ENCODE data around the gene ANTXR1. TPM values are rescaled to one million over a fixed set of nuclear protein-coding genes. Genes with fewer than 3 reads are reported as not detected.
"Not testable (repeated sequence)": the region's sequence is repeated elsewhere in the genome, so short reads cannot be mapped to it uniquely, and the experiment has no call there.

ANTXR1 gene
- polyA plus RNA-seq, 1 donor (not counting 4 experiments of a cell fraction or from before 2014, with no cell fraction given) = 20.4 TPM

- Histone ChIP-seq H3K4me2 (ENCODE audit: control insufficient read depth, extremely low read depth, insufficient read depth, low read depth, low read length) (no peak overlapping the region), H3K4me3 (ENCODE audit: control insufficient read depth in 2 of 3, extremely low read depth in 1 of 3, insufficient read depth in 2 of 3, low read depth in 1 of 3, low read length in 3 of 3) (no peak overlapping the region), H3K9ac (ENCODE audit: control insufficient read depth, extremely low read depth, insufficient read depth, low read length) (no peak overlapping the region), H3K79me2 (ENCODE audit: control insufficient read depth, insufficient read depth, low read length) (no peaks in the 10 kb centered on the region), H3K36me3 (ENCODE audit: control insufficient read depth in 2 of 2, extremely low read depth in 1 of 2, insufficient read depth in 2 of 2, low read length in 2 of 2) (no peaks in the 10 kb centered on the region), H4K20me1 (ENCODE audit: control insufficient read depth, extremely low read depth, insufficient read depth, low read length) (no peaks in the 10 kb centered on the region), H3K9me1 (ENCODE audit: control insufficient read depth, extremely low read depth, insufficient read depth, low read length) (no peaks in the 10 kb centered on the region), H3K9me3 (ENCODE audit: control insufficient read depth, low read depth, low read length) (no peaks in the 10 kb centered on the region), H3K27me3 (ENCODE audit: control insufficient read depth, extremely low read depth, insufficient read depth, low read length) (no peaks in the 10 kb centered on the region), H3K27ac (ENCODE audit: control insufficient read depth, insufficient read depth, low read length) (no peak overlapping the region), H2AFZ (ENCODE audit: control insufficient read depth, low read length) (no peak overlapping the region), H3K4me1 (ENCODE audit: control insufficient read depth, extremely low read depth, insufficient read depth, low read length) (no peaks in the 10 kb centered on the region)
- dilution Hi-C loops (cut with MboI; ENCODE audit: extremely low pct_ligation_motif_present, low sequenced_read_pairs) = no loop called here
- no peak for DNase-seq (ENCODE audit: low read depth, low spot score)
- TF ChIP-seq CTCF (optimal IDR thresholded peaks at IDR 0.05 in 1 of 3, IDR thresholded peaks at IDR 0.05 in 1 of 3, conservative IDR thresholded peaks at IDR 0.05 in 1 of 3; ENCODE audit: extremely low read depth in 1 of 3, insufficient read depth in 2 of 3, low read length in 3 of 3) (no peak), EZH2 (IDR thresholded peaks at IDR 0.05; ENCODE audit: low read length) (no peak)
- FAIRE-seq = no peak
Observed at GRCh38 chr2:69227716-69228115, 214.7 kb downstream of the ANTXR1 start.

- H3K27me3 ChIP-seq (ENCODE audit: control insufficient read depth, extremely low read depth, insufficient read depth, low read length); H2AFZ ChIP-seq (ENCODE audit: control insufficient read depth, low read length); H3K4me2 ChIP-seq (ENCODE audit: control insufficient read depth, extremely low read depth, insufficient read depth, low read depth, low read length); H3K36me3 ChIP-seq (ENCODE audit: control insufficient read depth in 2 of 2, extremely low read depth in 1 of 2, insufficient read depth in 2 of 2, low read length in 2 of 2); DNase-seq (ENCODE audit: low read depth, low spot score); H4K20me1 ChIP-seq (ENCODE audit: control insufficient read depth, extremely low read depth, insufficient read depth, low read length); H3K9ac ChIP-seq (ENCODE audit: control insufficient read depth, extremely low read depth, insufficient read depth, low read length); FAIRE-seq; H3K4me3 ChIP-seq (ENCODE audit: control insufficient read depth in 2 of 3, extremely low read depth in 1 of 3, insufficient read depth in 2 of 3, low read depth in 1 of 3, low read length in 3 of 3); H3K9me1 ChIP-seq (ENCODE audit: control insufficient read depth, extremely low read depth, insufficient read depth, low read length); H3K27ac ChIP-seq (ENCODE audit: control insufficient read depth, insufficient read depth, low read length); H3K9me3 ChIP-seq (ENCODE audit: control insufficient read depth, low read depth, low read length); H3K79me2 ChIP-seq (ENCODE audit: control insufficient read depth, insufficient read depth, low read length); H3K4me1 ChIP-seq (ENCODE audit: control insufficient read depth, extremely low read depth, insufficient read depth, low read length); dilution Hi-C loops (cut with MboI; ENCODE audit: extremely low pct_ligation_motif_present, low sequenced_read_pairs): not testable (repeated sequence)
Observed at GRCh38 chr2:69230946-69231345, 218.0 kb downstream of the ANTXR1 start.

- no peaks in the 10 kb centered on the region for H3K9me1 ChIP-seq (ENCODE audit: control insufficient read depth, extremely low read depth, insufficient read depth, low read length)
- no peaks in the 10 kb centered on the region for H3K36me3 ChIP-seq (ENCODE audit: control insufficient read depth in 2 of 2, extremely low read depth in 1 of 2, insufficient read depth in 2 of 2, low read length in 2 of 2)
- no peaks in the 10 kb centered on the region for H4K20me1 ChIP-seq (ENCODE audit: control insufficient read depth, extremely low read depth, insufficient read depth, low read length)
- no peak overlapping the region for H3K4me2 ChIP-seq (ENCODE audit: control insufficient read depth, extremely low read depth, insufficient read depth, low read depth, low read length)
- H3K27me3 ChIP-seq (ENCODE audit: control insufficient read depth, extremely low read depth, insufficient read depth, low read length) = no peaks in the 10 kb centered on the region
- no peak for FAIRE-seq
- no peak for TF ChIP-seq CTCF (optimal IDR thresholded peaks at IDR 0.05 in 1 of 3, IDR thresholded peaks at IDR 0.05 in 1 of 3, conservative IDR thresholded peaks at IDR 0.05 in 1 of 3; ENCODE audit: extremely low read depth in 1 of 3, insufficient read depth in 2 of 3, low read length in 3 of 3)
- no peak for TF ChIP-seq EZH2 (IDR thresholded peaks at IDR 0.05; ENCODE audit: low read length)
- H2AFZ ChIP-seq (ENCODE audit: control insufficient read depth, low read length) = no peak overlapping the region
- no peak overlapping the region for H3K4me3 ChIP-seq (ENCODE audit: control insufficient read depth in 2 of 3, extremely low read depth in 1 of 3, insufficient read depth in 2 of 3, low read depth in 1 of 3, low read length in 3 of 3)
- DNase-seq (ENCODE audit: low read depth, low spot score) = no peak
- H3K4me1 ChIP-seq (ENCODE audit: control insufficient read depth, extremely low read depth, insufficient read depth, low read length) = no peaks in the 10 kb centered on the region
- no peak overlapping the region for H3K27ac ChIP-seq (ENCODE audit: control insufficient read depth, insufficient read depth, low read length)
- H3K9ac ChIP-seq (ENCODE audit: control insufficient read depth, extremely low read depth, insufficient read depth, low read length) = no peak overlapping the region
- H3K79me2 ChIP-seq (ENCODE audit: control insufficient read depth, insufficient read depth, low read length) = no peaks in the 10 kb centered on the region
- H3K9me3 ChIP-seq (ENCODE audit: control insufficient read depth, low read depth, low read length) = no peaks in the 10 kb centered on the region
- dilution Hi-C loops (cut with MboI; ENCODE audit: extremely low pct_ligation_motif_present, low sequenced_read_pairs) = no loop called here
Observed at GRCh38 chr2:69231612-69232277, 218.8 kb downstream of the ANTXR1 start.

GRCh38 chr2:69235835-69236234 is 222.9 kb downstream of the ANTXR1 start:
- H3K4me2 ChIP-seq (ENCODE audit: control insufficient read depth, extremely low read depth, insufficient read depth, low read depth, low read length); H3K79me2 ChIP-seq (ENCODE audit: control insufficient read depth, insufficient read depth, low read length); H3K27ac ChIP-seq (ENCODE audit: control insufficient read depth, insufficient read depth, low read length); H3K36me3 ChIP-seq (ENCODE audit: control insufficient read depth in 2 of 2, extremely low read depth in 1 of 2, insufficient read depth in 2 of 2, low read length in 2 of 2); H3K9me3 ChIP-seq (ENCODE audit: control insufficient read depth, low read depth, low read length); H4K20me1 ChIP-seq (ENCODE audit: control insufficient read depth, extremely low read depth, insufficient read depth, low read length); H3K9me1 ChIP-seq (ENCODE audit: control insufficient read depth, extremely low read depth, insufficient read depth, low read length); H3K9ac ChIP-seq (ENCODE audit: control insufficient read depth, extremely low read depth, insufficient read depth, low read length); H3K4me3 ChIP-seq (ENCODE audit: control insufficient read depth in 2 of 3, extremely low read depth in 1 of 3, insufficient read depth in 2 of 3, low read depth in 1 of 3, low read length in 3 of 3); H3K27me3 ChIP-seq (ENCODE audit: control insufficient read depth, extremely low read depth, insufficient read depth, low read length); dilution Hi-C loops (cut with MboI; ENCODE audit: extremely low pct_ligation_motif_present, low sequenced_read_pairs); FAIRE-seq; H2AFZ ChIP-seq (ENCODE audit: control insufficient read depth, low read length); DNase-seq (ENCODE audit: low read depth, low spot score); H3K4me1 ChIP-seq (ENCODE audit: control insufficient read depth, extremely low read depth, insufficient read depth, low read length): not testable (repeated sequence)

Measured in keratinocyte (primary cell).